NCI-H2029 (cell line): Measurements from ENCODE around the gene CCNA2.

ENCODE experiments used
- DNase-seq: peaks from one replicate; lab custom pipeline; 2025; lab: John Stamatoyannopoulos, UW

Gene CCNA2

DNA sequence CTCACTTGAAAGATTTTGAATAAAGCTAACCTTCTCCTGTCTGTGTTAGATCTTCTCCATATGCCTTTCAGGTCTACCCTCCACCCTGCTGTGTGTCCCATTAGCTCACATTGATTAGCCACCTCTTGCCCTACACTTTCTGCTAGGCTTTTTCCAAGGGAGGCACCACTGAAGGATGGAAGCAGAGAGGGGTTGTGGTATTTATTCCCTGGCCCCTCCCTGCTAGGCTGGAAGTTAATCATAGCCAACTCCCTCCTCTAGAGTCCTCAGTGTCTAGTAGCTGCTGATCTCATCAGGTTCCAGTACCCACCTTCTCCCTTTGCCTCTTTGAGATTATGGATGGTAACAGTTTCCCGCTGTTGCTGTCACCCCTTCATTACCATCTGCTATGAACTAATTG lies 49.8 kb downstream of the CCNA2 start:
- DNase-seq = no peak

DNA sequence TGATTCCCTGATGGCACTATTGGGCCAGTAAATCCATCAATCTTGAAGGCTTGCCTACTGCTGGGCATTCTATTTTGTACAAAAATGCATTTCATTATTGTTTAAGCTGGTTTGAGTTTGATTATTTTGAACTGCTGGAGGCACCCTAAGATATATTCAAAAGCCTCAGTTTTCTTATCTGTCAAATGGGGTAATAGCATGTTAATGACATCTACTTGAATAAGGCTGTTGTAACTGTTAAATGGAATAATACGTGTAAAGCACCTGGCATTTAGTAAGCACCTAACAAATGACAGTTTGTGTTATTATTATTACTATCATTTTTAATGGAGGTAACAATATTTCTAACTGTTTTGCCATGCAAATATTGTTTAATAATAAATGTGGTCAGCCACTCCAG lies 51.8 kb downstream of the CCNA2 start:
- DNase-seq = no peak

DNA sequence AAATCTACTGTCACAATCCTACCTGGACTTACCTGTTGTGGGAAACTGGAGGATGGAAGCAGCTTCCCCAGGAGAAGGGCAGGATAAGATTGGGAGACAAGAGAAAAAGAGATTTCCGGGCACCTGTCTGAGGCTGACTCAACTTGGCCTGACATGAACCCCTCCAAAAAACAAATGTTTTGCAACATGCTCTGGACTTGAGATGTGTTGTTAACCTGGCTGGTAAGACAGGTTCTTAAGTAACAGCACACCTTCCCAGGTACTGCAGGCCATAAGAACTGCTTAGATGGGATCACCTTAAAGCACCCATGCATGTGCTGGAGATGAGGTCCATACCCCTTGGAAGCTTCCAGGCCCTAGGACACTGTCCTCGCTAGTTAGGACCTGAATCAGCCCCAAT lies 54.3 kb downstream of the CCNA2 start:
- DNase-seq = no peak

DNA sequence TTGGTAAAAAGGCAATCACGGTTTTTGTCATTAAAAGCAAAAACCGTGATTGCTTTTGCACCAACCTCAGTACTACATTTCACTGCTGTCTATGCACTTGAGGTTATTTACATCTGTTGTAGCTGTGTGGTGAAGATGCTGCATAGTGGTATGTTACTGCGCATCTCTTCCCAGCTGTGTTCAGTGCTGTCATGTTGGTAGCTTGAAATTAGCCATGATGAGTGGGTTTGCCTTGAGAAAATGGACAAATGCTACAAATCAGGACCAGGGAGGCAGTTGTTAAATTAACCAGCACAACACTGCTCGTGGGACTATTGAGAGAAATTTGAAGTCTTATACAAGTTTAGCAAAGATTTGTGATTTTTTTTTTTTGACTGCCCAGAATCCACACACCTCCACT lies 56.5 kb downstream of the CCNA2 start:
- DNase-seq = no peak
